Karpas-422 (cell line): ENCODE data around the gene AVP. TPM values are rescaled to one million over a fixed set of nuclear protein-coding genes. Genes with fewer than 3 reads are reported as not detected.

Experiments used
- DNase-seq: peaks from one replicate; pipeline ENCODE4 v3.0.0-alpha.2; 2015
- H2AFZ ChIP-seq: fragments of 200-600 bp; sonication (generic); 2 replicates; pipeline ENCODE4 v1.6.1; 2014; ENCODE audit warnings: antibody characterized with exemption, low read length, mixed read lengths
- H3K27ac ChIP-seq: fragments of 200-600 bp; sonication (generic); 2 replicates; pipeline ENCODE4 v1.5.1; 2014; ENCODE audit warnings: mild to moderate bottlenecking, low read length, moderate library complexity
- H3K27me3 ChIP-seq: fragments of 200-600 bp; sonication (generic); 2 replicates; pipeline ENCODE4 v1.6.1; 2014; ENCODE audit warnings: low read length, mixed read lengths
- H3K36me3 ChIP-seq: fragments of 200-600 bp; sonication (generic); 2 replicates; pipeline ENCODE4 v1.6.1; 2014; ENCODE audit warnings: low read length, mixed read lengths; ENCODE audit not compliant: insufficient read depth
- H3K4me1 ChIP-seq: fragments of 200-600 bp; sonication (generic); 2 replicates; pipeline ENCODE4 v1.6.1; 2014; ENCODE audit warnings: mild to moderate bottlenecking, low read length, mixed read lengths
- H3K4me2 ChIP-seq: fragments of 200-600 bp; sonication (generic); 2 replicates; pipeline ENCODE4 v1.6.1; 2014; ENCODE audit warnings: low read length, low read depth, mild to moderate bottlenecking; ENCODE audit not compliant: poor library complexity, severe bottlenecking
- H3K4me3 ChIP-seq: fragments of 200-600 bp; sonication (generic); 2 replicates; pipeline ENCODE4 v1.5.1; 2014; ENCODE audit warnings: mild to moderate bottlenecking, antibody characterized with exemption, low read length, mixed read lengths
- H3K79me2 ChIP-seq: fragments of 200-600 bp; sonication (generic); 2 replicates; pipeline ENCODE4 v1.6.1; 2014; ENCODE audit warnings: mild to moderate bottlenecking, low read length, mixed read lengths
- H3K9ac ChIP-seq: fragments of 200-600 bp; sonication (generic); 2 replicates; pipeline ENCODE4 v1.6.0; 2014; ENCODE audit warnings: low read length
- H3K9me2 ChIP-seq: fragments of 200-600 bp; sonication (generic), shearing (Covaris generic); replicated peaks from 2 replicates; pipeline ENCODE4 v1.6.0; 2014; ENCODE audit warnings: mild to moderate bottlenecking, low read length, moderate library complexity; ENCODE audit not compliant: insufficient read depth
- H3K9me3 ChIP-seq: fragments of 300-700, 200-600 bp; sonication (generic); 2 replicates; pipeline ENCODE4 v1.6.1; 2014; ENCODE audit warnings: low read length, mixed read lengths
- H4K20me1 ChIP-seq: fragments of 200-600 bp; sonication (generic); 2 replicates; pipeline ENCODE4 v1.6.1; 2014; ENCODE audit warnings: mild to moderate bottlenecking, antibody characterized with exemption, low read length, low read depth; ENCODE audit not compliant: insufficient read depth
- total RNA-seq: library from RNA; depleted of rRNA; stranded (reverse); fragments of >200 nt; shearing (Covaris generic); gene quantifications from 2 replicates; pipeline ENCODE4 v1.2.3, GENCODE V29; 2014; ENCODE audit warnings: low replicate concordance

AVP gene
- total RNA-seq, 1 experiment from 2014 or later, result not detected

DNA sequence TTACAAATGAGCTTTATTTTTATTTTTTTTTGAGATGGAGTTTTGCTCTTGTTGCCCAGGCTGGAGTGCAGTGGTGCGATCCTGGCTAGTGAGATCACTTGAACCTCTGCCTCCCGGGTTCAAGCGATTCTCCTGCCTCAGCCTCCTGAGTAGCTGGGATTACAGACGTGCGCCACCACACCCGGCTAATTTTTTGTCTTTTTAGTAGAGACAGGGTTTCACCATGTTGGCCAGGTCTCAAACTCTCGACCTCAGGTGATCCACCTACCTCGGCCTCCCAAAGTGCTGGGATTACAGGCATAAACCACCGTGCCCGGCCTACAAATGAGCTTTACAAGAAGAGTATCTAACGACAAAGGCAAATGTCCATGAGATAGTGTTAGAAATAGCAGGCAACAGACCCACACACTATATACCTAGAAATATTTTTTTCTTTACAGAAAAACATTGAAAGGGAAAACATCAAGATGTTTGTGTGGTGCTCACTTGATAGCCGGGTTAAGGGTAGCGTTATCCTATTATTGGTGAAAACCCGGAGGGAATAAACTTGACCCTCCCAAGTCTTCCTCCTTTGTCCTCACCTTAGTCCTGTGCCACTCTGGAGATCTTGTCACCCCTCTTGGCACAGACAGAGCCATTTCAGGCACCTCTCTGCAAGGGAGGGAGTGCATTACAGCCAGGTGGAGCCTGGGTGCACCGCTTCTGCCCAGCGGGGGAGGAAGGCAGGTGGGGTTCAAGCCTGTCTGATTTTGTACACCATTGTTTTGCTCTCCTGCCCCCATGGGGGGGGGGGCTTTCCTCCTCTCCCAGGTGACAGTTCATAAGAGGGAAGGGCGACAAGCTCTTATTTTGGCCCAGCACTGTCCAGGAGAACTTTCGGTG lies 21.0 kb upstream of the AVP start:
- H3K4me2 ChIP-seq, result no peak overlapping the region
- H3K27ac ChIP-seq, result no peak overlapping the region
- H3K4me3 ChIP-seq, result no peak overlapping the region
- no peak for DNase-seq
- H3K9me3 ChIP-seq, result no peaks in the 10 kb centered on the region
- H4K20me1 ChIP-seq, result no peaks in the 10 kb centered on the region
- no peaks in the 10 kb centered on the region for H3K36me3 ChIP-seq
- H3K9ac ChIP-seq, result no peak overlapping the region
- no peaks in the 10 kb centered on the region for H3K4me1 ChIP-seq
- no peaks in the 10 kb centered on the region for H3K27me3 ChIP-seq
- H2AFZ ChIP-seq, result no peak overlapping the region
- H3K9me2 ChIP-seq, result no peaks in the 10 kb centered on the region
- no peaks in the 10 kb centered on the region for H3K79me2 ChIP-seq

DNA sequence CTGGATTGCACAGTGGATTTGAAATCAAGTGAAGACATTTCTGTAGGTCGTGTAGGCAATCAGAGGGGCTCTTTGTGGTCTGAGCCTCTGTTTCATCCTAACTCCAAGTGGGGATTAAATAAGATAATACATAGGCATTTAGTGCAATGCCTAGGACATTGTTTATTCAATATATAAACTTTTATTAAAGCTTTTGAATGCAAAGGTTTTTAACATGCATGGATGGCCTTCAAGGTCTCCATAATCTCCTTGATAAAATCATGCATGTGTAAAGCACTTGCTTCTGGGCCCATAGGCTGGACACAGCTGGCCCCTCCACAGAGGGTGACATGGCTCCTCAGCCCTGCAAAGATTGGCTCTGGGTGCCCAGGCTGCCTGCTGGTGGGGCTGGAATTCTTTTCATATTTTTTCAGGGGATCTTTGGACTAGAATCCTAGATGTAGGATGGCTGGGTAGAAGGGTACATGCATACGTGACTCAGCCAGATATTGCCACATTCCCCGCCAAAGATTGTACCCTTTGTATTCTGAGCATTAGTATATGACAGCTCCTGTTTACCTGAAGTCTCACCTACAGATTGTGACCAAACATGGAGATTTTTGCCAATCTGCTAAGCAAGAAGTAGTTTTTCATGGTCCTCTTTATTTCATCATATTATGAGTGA lies 19.0 kb upstream of the AVP start:
- Histone ChIP-seq H3K36me3 (no peaks in the 10 kb centered on the region), H3K27me3 (no peaks in the 10 kb centered on the region), H3K79me2 (no peaks in the 10 kb centered on the region), H3K4me3 (no peak overlapping the region), H4K20me1 (no peaks in the 10 kb centered on the region), H3K27ac (no peak overlapping the region), H3K9me2 (no peaks in the 10 kb centered on the region), H3K9ac (no peak overlapping the region), H2AFZ (no peak overlapping the region), H3K9me3 (no peaks in the 10 kb centered on the region), H3K4me2 (no peak overlapping the region), H3K4me1 (no peaks in the 10 kb centered on the region)
- no peak for DNase-seq

DNA sequence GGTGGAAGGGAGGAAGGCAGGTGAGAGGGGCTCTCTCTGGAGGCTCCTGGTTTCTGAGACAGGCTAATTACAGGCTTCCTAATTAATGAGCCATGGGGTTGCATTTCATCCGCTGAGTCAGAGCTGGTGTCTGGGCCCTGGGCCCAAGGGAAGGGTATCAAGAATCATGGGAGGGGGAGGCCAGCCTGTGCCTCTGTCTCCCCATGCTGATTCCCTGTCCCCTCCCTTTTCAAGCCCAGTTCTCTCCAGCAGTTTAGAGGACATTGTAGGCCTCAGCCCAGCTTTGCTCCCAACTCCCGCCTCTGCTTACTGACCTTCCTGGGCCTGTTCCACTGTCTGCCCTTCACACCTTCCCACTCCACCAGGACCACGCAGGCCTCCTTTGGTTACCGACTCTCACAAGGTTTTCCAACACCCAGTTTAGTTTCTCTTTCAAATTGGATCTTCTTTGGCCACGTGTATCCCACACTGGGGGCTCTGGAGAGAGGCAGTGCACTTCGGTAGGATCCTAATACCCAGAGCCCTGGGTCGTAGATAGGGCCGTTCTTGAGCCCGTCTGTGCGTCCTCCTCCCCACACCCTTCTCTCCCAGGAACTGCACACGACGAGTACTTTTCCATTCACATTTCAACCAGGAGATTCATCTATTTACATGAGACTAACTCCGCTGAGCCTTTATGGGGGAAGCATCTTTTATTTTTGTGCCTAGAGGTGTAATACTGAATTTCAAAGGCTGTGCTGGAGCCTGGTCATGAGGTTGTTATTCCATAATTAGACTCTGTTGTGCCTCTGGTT lies 18.2 kb upstream of the AVP start:
- Histone ChIP-seq H3K79me2 (no peaks in the 10 kb centered on the region), H3K9ac (no peak overlapping the region), H3K4me3 (no peak overlapping the region), H3K4me2 (no peak overlapping the region), H3K9me3 (no peaks in the 10 kb centered on the region), H3K27me3 (no peaks in the 10 kb centered on the region), H4K20me1 (no peaks in the 10 kb centered on the region), H3K36me3 (no peaks in the 10 kb centered on the region), H3K4me1 (no peaks in the 10 kb centered on the region), H2AFZ (no peak overlapping the region), H3K9me2 (no peaks in the 10 kb centered on the region), H3K27ac (no peak overlapping the region)
- DNase-seq, result no peak

DNA sequence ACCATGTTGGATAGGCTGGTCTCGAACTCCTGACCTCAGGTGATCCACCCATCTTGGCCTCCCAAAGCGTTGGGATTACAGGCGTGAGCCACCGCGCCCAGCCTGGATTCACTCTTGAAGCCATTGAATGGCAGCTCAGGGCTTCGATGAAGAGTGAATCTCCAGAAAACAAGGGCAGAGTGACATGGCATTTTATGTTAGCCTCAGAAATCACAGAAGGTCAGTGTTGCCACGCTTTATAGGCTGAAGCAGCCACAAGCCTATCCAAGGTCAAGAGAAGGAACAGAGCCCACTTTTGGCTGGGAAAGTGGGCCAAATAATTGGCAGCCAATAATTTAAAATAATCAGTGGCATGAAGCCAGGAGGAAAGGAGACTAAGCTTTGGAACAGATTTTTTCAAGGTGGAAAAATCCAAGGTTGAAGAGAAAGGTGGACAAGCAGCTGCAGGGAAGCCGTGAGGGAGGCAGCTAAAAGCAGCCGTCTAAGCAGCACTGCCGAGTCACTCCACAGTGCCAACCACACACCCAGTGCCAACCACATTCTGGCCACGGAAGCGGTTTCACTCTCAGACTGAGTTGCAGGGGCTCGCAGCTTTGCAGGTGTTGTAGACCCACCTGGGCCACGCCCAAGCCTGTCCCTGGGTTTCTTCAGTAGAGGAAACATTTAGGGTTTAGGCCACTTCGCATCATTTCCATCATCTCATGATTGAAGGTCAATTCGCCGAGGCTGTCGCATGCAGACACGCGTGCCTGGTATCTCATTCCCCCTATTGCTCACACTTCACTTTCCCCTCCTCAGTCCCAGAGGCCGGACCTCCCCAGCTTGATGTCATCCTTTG lies 17.4 kb upstream of the AVP start:
- Histone ChIP-seq H3K4me1 (no peaks in the 10 kb centered on the region), H3K9ac (no peak overlapping the region), H3K9me3 (no peaks in the 10 kb centered on the region), H3K79me2 (no peaks in the 10 kb centered on the region), H3K4me2 (no peak overlapping the region), H2AFZ (no peak overlapping the region), H3K27ac (no peak overlapping the region), H3K4me3 (no peak overlapping the region), H3K27me3 (no peaks in the 10 kb centered on the region), H3K9me2 (no peaks in the 10 kb centered on the region), H4K20me1 (no peaks in the 10 kb centered on the region), H3K36me3 (no peaks in the 10 kb centered on the region)
- DNase-seq, result no peak

DNA sequence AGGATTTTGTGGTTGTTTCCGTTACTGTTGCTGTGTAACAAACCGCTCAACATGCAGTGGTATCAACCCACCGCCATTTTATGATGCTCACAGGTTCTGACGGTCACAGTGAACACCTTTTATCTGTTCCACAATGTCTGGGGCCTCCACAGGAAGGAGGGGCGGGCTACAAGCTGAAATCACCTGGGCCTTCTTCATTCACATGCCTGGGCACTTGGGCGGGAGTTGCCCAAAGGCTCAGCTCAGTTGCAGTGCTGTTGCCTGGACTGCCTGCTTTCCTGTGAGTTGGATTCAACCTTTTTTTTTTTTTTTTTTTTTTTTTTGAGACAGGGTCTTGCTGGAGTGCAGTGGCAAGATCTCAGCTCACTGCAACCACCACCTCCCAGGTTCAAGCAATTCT lies 16.7 kb upstream of the AVP start:
- Histone ChIP-seq H3K9me2 (no peaks in the 10 kb centered on the region), H2AFZ (no peak overlapping the region), H3K9me3 (no peaks in the 10 kb centered on the region), H3K4me3 (no peak overlapping the region), H4K20me1 (no peaks in the 10 kb centered on the region), H3K4me2 (no peak overlapping the region), H3K79me2 (no peaks in the 10 kb centered on the region), H3K9ac (no peak overlapping the region), H3K27me3 (no peaks in the 10 kb centered on the region), H3K4me1 (no peaks in the 10 kb centered on the region), H3K36me3 (no peaks in the 10 kb centered on the region), H3K27ac (no peak overlapping the region)
- no peak for DNase-seq

DNA sequence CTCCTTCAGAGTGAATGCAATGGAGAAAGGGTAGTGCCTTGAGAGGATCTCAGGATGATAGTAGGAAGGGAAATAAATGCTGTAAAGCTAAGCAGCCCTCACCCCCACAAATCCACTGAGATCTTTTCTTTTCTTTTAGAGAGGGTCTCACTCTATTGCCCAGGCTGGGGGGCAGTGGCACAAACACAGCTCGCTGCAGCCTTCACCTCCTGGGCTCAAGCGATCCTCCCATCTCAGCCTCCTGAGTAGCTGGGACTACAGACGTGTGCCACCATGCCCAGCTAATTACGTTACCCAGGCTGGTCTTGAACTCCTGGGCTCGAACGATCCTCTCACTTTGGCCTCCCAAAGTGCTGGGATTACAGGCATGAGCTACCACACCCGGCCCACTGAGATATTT lies 16.0 kb upstream of the AVP start:
- Histone ChIP-seq H4K20me1 (no peaks in the 10 kb centered on the region), H2AFZ (no peak overlapping the region), H3K4me3 (no peak overlapping the region), H3K4me2 (no peak overlapping the region), H3K36me3 (no peaks in the 10 kb centered on the region), H3K9ac (no peak overlapping the region), H3K27ac (no peak overlapping the region), H3K9me2 (no peaks in the 10 kb centered on the region), H3K27me3 (no peaks in the 10 kb centered on the region), H3K4me1 (no peaks in the 10 kb centered on the region), H3K9me3 (no peaks in the 10 kb centered on the region), H3K79me2 (no peaks in the 10 kb centered on the region)
- DNase-seq, result no peak

DNA sequence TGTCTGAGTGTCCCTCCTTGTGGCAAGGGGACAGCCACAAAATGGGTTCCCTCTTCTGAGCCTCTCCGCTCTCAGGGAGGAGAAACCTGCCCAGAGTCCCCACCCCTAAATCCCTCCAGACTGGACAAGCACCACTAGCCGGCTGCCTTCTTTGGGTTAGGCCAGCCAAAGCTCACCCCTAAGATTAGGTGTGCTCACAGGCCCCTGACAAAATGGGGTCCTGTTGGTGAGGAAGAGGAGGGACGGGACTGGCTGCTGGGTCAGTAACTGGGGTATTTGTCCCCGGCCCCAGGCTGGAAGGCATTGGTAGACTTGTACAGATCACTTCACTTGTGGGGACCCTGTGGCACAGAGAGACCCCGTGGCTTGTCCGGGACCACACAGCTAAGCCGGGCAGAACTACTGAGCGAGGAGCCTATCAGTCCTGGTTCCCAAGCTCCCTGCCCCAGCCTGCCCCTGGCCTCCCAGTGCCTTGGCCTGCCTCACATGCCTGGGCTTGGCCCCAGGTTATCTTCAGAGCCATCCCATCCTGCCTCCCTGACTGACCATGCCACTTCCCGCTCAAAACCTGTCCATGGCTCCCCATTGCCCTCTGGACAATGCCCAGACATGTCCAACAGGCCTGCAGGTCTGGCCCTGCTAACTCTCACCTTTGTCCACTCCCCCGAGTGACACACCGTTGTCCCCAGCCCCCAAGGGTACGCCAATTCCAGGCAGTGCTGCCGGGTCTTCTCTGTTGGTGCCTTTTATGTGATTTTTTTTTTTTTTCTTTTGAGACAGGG lies 10.5 kb upstream of the AVP start:
- H3K27ac ChIP-seq, result no peak overlapping the region
- no peaks in the 10 kb centered on the region for H3K36me3 ChIP-seq
- H2AFZ ChIP-seq, result no peak overlapping the region
- no peaks in the 10 kb centered on the region for H3K9me2 ChIP-seq
- peaks cover 6% of the 10 kb centered on the region; the same call in 1 of the 2 replicates for H3K4me1 ChIP-seq
- H3K9ac ChIP-seq, result no peak overlapping the region
- H3K27me3 ChIP-seq, result no peaks in the 10 kb centered on the region
- H4K20me1 ChIP-seq, result no peaks in the 10 kb centered on the region
- H3K4me2 ChIP-seq, result no peak overlapping the region
- no peaks in the 10 kb centered on the region for H3K9me3 ChIP-seq
- H3K79me2 ChIP-seq, result no peaks in the 10 kb centered on the region
- no peak for DNase-seq
- H3K4me3 ChIP-seq, result no peak overlapping the region
